HUES6 (cell line): ENCODE measurements around the gene AHI1.
"Not testable (repeated sequence)": the region's sequence is repeated elsewhere in the genome, so short reads cannot be mapped to it uniquely, and the experiment has no call there.

Source experiments
- H3K27ac ChIP-seq: 2 replicates; pipeline ENCODE4 v1.7.0; 2013; ENCODE audit warnings: low read depth, mild to moderate bottlenecking, low read length, inconsistent platforms
- H3K27me3 ChIP-seq: 2 replicates; pipeline ENCODE4 v1.6.1; 2013; ENCODE audit warnings: low read length; ENCODE audit not compliant: control insufficient read depth, insufficient read depth
- H3K36me3 ChIP-seq: 2 replicates; pipeline ENCODE4 v1.6.1; 2013; ENCODE audit warnings: low read length; ENCODE audit not compliant: control insufficient read depth, insufficient read depth
- H3K4me1 ChIP-seq: 2 replicates; pipeline ENCODE4 v1.6.1; 2013; ENCODE audit warnings: low read length; ENCODE audit not compliant: control insufficient read depth, insufficient read depth
- H3K4me3 ChIP-seq: 2 replicates; pipeline ENCODE4 v1.5.1; 2013; ENCODE audit warnings: low read depth, low read length
- H3K9ac ChIP-seq: one replicate; pipeline ENCODE4 v1.6.1; 2013; ENCODE audit warnings: mild to moderate bottlenecking, low read length
- H3K9me3 ChIP-seq: 2 replicates; pipeline ENCODE4 v1.6.1; 2013; ENCODE audit warnings: low read depth, low read length; ENCODE audit not compliant: control insufficient read depth, insufficient read depth

The AHI1 gene

GRCh38 chr6:135385299-135385698, 112.2 kb downstream of the AHI1 start:
- H3K4me3 ChIP-seq: no peak overlapping the region
- no peaks in the 10 kb centered on the region for H3K4me1 ChIP-seq
- H3K27ac ChIP-seq: no peak overlapping the region
- no peaks in the 10 kb centered on the region for H3K36me3 ChIP-seq
- no peaks in the 10 kb centered on the region for H3K9me3 ChIP-seq
- H3K27me3 ChIP-seq: no peaks in the 10 kb centered on the region
- no peak overlapping the region for H3K9ac ChIP-seq

- no peak overlapping the region for H3K9ac ChIP-seq
- H3K4me3 ChIP-seq: no peak overlapping the region
- H3K27ac ChIP-seq: no peak overlapping the region
- no peaks in the 10 kb centered on the region for H3K9me3 ChIP-seq
- no peaks in the 10 kb centered on the region for H3K36me3 ChIP-seq
- H3K4me1 ChIP-seq: no peaks in the 10 kb centered on the region
- H3K27me3 ChIP-seq: no peaks in the 10 kb centered on the region
Observed at GRCh38 chr6:135383766-135384165, 113.8 kb downstream of the AHI1 start.

GRCh38 chr6:135383301-135383700, 114.2 kb downstream of the AHI1 start:
- Histone ChIP-seq H3K9me3 (no peaks in the 10 kb centered on the region), H3K27ac (no peak overlapping the region), H3K9ac (no peak overlapping the region), H3K4me3 (no peak overlapping the region), H3K27me3 (no peaks in the 10 kb centered on the region), H3K36me3 (no peaks in the 10 kb centered on the region), H3K4me1 (no peaks in the 10 kb centered on the region)

GRCh38 chr6:135382182-135382628, 115.3 kb downstream of the AHI1 start:
- no peak overlapping the region for H3K27ac ChIP-seq

GRCh38 chr6:135380793-135381192, 116.7 kb downstream of the AHI1 start:
- no peak overlapping the region for H3K9ac ChIP-seq
- H3K27me3 ChIP-seq: no peaks in the 10 kb centered on the region
- H3K27ac ChIP-seq: no peak overlapping the region
- H3K9me3 ChIP-seq: no peaks in the 10 kb centered on the region
- H3K4me3 ChIP-seq: no peak overlapping the region
- no peaks in the 10 kb centered on the region for H3K36me3 ChIP-seq
- no peaks in the 10 kb centered on the region for H3K4me1 ChIP-seq

More at GRCh38 chr6:135382182-135382628, 115.3 kb downstream of the AHI1 start:
- Histone ChIP-seq H3K27me3 (no peaks in the 10 kb centered on the region), H3K9me3 (no peaks in the 10 kb centered on the region), H3K4me1 (no peaks in the 10 kb centered on the region), H3K4me3 (no peak overlapping the region), H3K36me3 (no peaks in the 10 kb centered on the region), H3K9ac (no peak overlapping the region)

- H3K9me3 ChIP-seq: no peaks in the 10 kb centered on the region
- H3K36me3 ChIP-seq: no peaks in the 10 kb centered on the region
- H3K9ac ChIP-seq: no peak overlapping the region
- no peaks in the 10 kb centered on the region for H3K4me1 ChIP-seq
- H3K27ac ChIP-seq: no peak overlapping the region
- H3K27me3 ChIP-seq: no peaks in the 10 kb centered on the region
- no peak overlapping the region for H3K4me3 ChIP-seq
Observed at GRCh38 chr6:135379647-135380046, 117.9 kb downstream of the AHI1 start.

GRCh38 chr6:135372758-135373157, 124.8 kb downstream of the AHI1 start:
- H3K4me1 ChIP-seq: no peaks in the 10 kb centered on the region
- H3K9me3 ChIP-seq: peaks cover 16% of the 10 kb centered on the region; the same call in 1 of the 2 replicates
- no peak overlapping the region for H3K4me3 ChIP-seq
- no peaks in the 10 kb centered on the region for H3K27me3 ChIP-seq
- H3K27ac ChIP-seq: no peak overlapping the region
- no peaks in the 10 kb centered on the region for H3K36me3 ChIP-seq
- no peak overlapping the region for H3K9ac ChIP-seq

- not testable (repeated sequence) for H3K27ac ChIP-seq, H3K9ac ChIP-seq, H3K4me3 ChIP-seq, H3K27me3 ChIP-seq, H3K4me1 ChIP-seq, H3K36me3 ChIP-seq
- H3K9me3 ChIP-seq: peaks cover 22% of the 10 kb centered on the region
Observed at GRCh38 chr6:135363622-135364021, 133.9 kb downstream of the AHI1 start.

- Histone ChIP-seq H3K4me3 (no peak overlapping the region), H3K9ac (no peak overlapping the region), H3K27ac (no peak overlapping the region), H3K4me1 (no peaks in the 10 kb centered on the region), H3K27me3 (no peaks in the 10 kb centered on the region), H3K9me3 (peaks cover 13% of the 10 kb centered on the region), H3K36me3 (no peaks in the 10 kb centered on the region)
Observed at GRCh38 chr6:135362124-135362523, 135.4 kb downstream of the AHI1 start.

- no peak overlapping the region for H3K4me3 ChIP-seq
- no peaks in the 10 kb centered on the region for H3K4me1 ChIP-seq
- no peaks in the 10 kb centered on the region for H3K27me3 ChIP-seq
- no peaks in the 10 kb centered on the region; the same call in 1 of the 2 replicates for H3K9me3 ChIP-seq
- H3K36me3 ChIP-seq: no peaks in the 10 kb centered on the region
- H3K9ac ChIP-seq: no peak overlapping the region
- H3K27ac ChIP-seq: no peak overlapping the region
Observed at GRCh38 chr6:135360222-135360621, 137.3 kb downstream of the AHI1 start.

- H3K27ac ChIP-seq: no peak overlapping the region
- no peak overlapping the region for H3K9ac ChIP-seq
- no peaks in the 10 kb centered on the region; the same call in 1 of the 2 replicates for H3K9me3 ChIP-seq
- no peaks in the 10 kb centered on the region for H3K27me3 ChIP-seq
- no peaks in the 10 kb centered on the region for H3K36me3 ChIP-seq
- H3K4me1 ChIP-seq: no peaks in the 10 kb centered on the region
- H3K4me3 ChIP-seq: no peak overlapping the region
Observed at GRCh38 chr6:135358985-135359384, 138.6 kb downstream of the AHI1 start.
